Mesenchymal stem cell (in vitro differentiated cells and primary cell): ENCODE measurements around the gene STMN3.
"Not testable (repeated sequence)": the region's sequence is repeated elsewhere in the genome, so short reads cannot be mapped to it uniquely, and the experiment has no call there.

Experiments used
- DNase-seq: peaks from one replicate; pipeline ENCODE4 v3.0.0-alpha.2; 2013
- H2AFZ ChIP-seq: one replicate; pipeline ENCODE4 v1.6.1; 2013; ENCODE audit warnings: low read depth, mild to moderate bottlenecking, control low read depth, inconsistent platforms, low read length, moderate library complexity
- H2AK5ac ChIP-seq: 2 replicates; pipeline ENCODE4 v1.6.1; 2013; ENCODE audit warnings: low read length, moderate library complexity, mild to moderate bottlenecking, inconsistent platforms; ENCODE audit not compliant: severe bottlenecking
- H2BK120ac ChIP-seq: one replicate; pipeline ENCODE4 v1.6.1; 2013; ENCODE audit warnings: low read depth, mild to moderate bottlenecking, inconsistent platforms, low read length, moderate library complexity
- H2BK12ac ChIP-seq, 2 experiments: one replicate each; pipeline ENCODE4 v1.6.1; 2013; ENCODE audit warnings: inconsistent platforms in 2 of 2, low read length in 2 of 2, mild to moderate bottlenecking in 2 of 2, moderate library complexity in 2 of 2, control low read depth in 1 of 2
- H2BK15ac ChIP-seq: one replicate; pipeline ENCODE4 v1.6.1; 2013; ENCODE audit warnings: mild to moderate bottlenecking, low read depth, inconsistent platforms; ENCODE audit not compliant: poor library complexity, severe bottlenecking
- H2BK5ac ChIP-seq: 2 replicates; pipeline ENCODE4 v1.6.1; 2013; ENCODE audit warnings: low read depth, mild to moderate bottlenecking, low read length, control low read depth, inconsistent platforms; ENCODE audit not compliant: poor library complexity, severe bottlenecking
- H3K14ac ChIP-seq, 2 experiments: one replicate each; pipeline ENCODE4 v1.6.1; 2013; ENCODE audit warnings: inconsistent platforms in 2 of 2, low read length in 2 of 2, control low read depth in 1 of 2, mild to moderate bottlenecking in 1 of 2, moderate library complexity in 1 of 2
- H3K18ac ChIP-seq, 2 experiments: one replicate each; pipeline ENCODE4 v1.6.1; 2013; ENCODE audit warnings: inconsistent platforms in 2 of 2, low read length in 2 of 2, control low read depth in 1 of 2, low read depth in 1 of 2, mild to moderate bottlenecking in 1 of 2
- H3K23ac ChIP-seq, 2 experiments: one replicate each; pipeline ENCODE4 v1.6.1; 2013; ENCODE audit warnings: inconsistent platforms in 2 of 2, low read length in 2 of 2, mild to moderate bottlenecking in 2 of 2, moderate library complexity in 2 of 2, control low read depth in 1 of 2
- H3K27ac ChIP-seq: 2 replicates; pipeline ENCODE4 v1.5.1; 2013; ENCODE audit warnings: mild to moderate bottlenecking, moderate library complexity, low read length, control low read depth, inconsistent platforms; ENCODE audit not compliant: poor library complexity, severe bottlenecking
- H3K27me3 ChIP-seq, 2 experiments: 2 replicates each; pipeline versions ENCODE4 v1.6.1 to v1.7.0; 2013; ENCODE audit warnings: low read length in 2 of 2, mild to moderate bottlenecking in 2 of 2, moderate library complexity in 2 of 2, control low read depth in 1 of 2, inconsistent platforms in 1 of 2; ENCODE audit not compliant: control insufficient read depth in 1 of 2, insufficient read depth in 1 of 2
- H3K36me3 ChIP-seq, 2 experiments: 2 replicates each; pipeline versions ENCODE4 v1.6.1 to v1.7.0; 2013; ENCODE audit warnings: low read length in 2 of 2, control low read depth in 1 of 2, inconsistent platforms in 1 of 2, low read depth in 1 of 2, mild to moderate bottlenecking in 1 of 2; ENCODE audit not compliant: insufficient read depth in 2 of 2, control insufficient read depth in 1 of 2
- H3K4ac ChIP-seq, 2 experiments: one replicate each; pipeline ENCODE4 v1.6.1; 2013; ENCODE audit warnings: inconsistent platforms in 2 of 2, low read length in 2 of 2, mild to moderate bottlenecking in 2 of 2, moderate library complexity in 2 of 2, control low read depth in 1 of 2, low read depth in 1 of 2
- H3K4me1 ChIP-seq: 2 replicates; pipeline ENCODE4 v1.6.1; 2013; ENCODE audit warnings: low read depth, low read length, control low read depth; ENCODE audit not compliant: control insufficient read depth, insufficient read depth
- H3K4me2 ChIP-seq: 2 replicates; pipeline ENCODE4 v1.6.1; 2013; ENCODE audit warnings: low read length, mild to moderate bottlenecking, inconsistent platforms; ENCODE audit not compliant: poor library complexity, severe bottlenecking
- H3K4me3 ChIP-seq, 2 experiments: 2 replicates each; pipeline versions ENCODE4 v1.5.1 to v1.7.0; 2013; ENCODE audit warnings: low read length in 2 of 2, mild to moderate bottlenecking in 2 of 2, control low read depth in 1 of 2, low read depth in 1 of 2; ENCODE audit not compliant: insufficient read depth in 1 of 2
- H3K79me1 ChIP-seq: replicated peaks from 2 replicates; pipeline ENCODE4 v1.6.1; 2013; ENCODE audit warnings: mild to moderate bottlenecking, control low read depth, low read length, inconsistent platforms; ENCODE audit not compliant: poor library complexity, severe bottlenecking
- H3K9ac ChIP-seq: 2 replicates; pipeline ENCODE4 v1.7.0; 2013; ENCODE audit warnings: mild to moderate bottlenecking, low read length, moderate library complexity
- H3K9me3 ChIP-seq: 2 replicates; pipeline ENCODE4 v1.7.0; 2013; ENCODE audit warnings: mild to moderate bottlenecking, low read length; ENCODE audit not compliant: control insufficient read depth
- H4K8ac ChIP-seq: one replicate; pipeline ENCODE4 v1.6.1; 2013; ENCODE audit warnings: inconsistent platforms, mild to moderate bottlenecking, low read length, moderate library complexity
- H4K91ac ChIP-seq: one replicate; pipeline ENCODE4 v1.6.1; 2013; ENCODE audit warnings: mild to moderate bottlenecking, low read length, inconsistent platforms
- WGBS: methylation state at CpG from one replicate; pipeline ENCODE4 v1.1.7; 2013; ENCODE audit warnings: mixed read lengths; 5-methylcytosine and 5-hydroxymethylcytosine counted together

Gene STMN3

GRCh38 chr20:63671695-63672094, 18.5 kb upstream of the STMN3 start:
- not testable (repeated sequence) for H2AK5ac ChIP-seq, DNase-seq, H3K4me3 ChIP-seq, H3K27me3 ChIP-seq, H2BK120ac ChIP-seq, H3K79me1 ChIP-seq, H3K23ac ChIP-seq, H2BK5ac ChIP-seq, H3K4me1 ChIP-seq, H3K4ac ChIP-seq, H3K27ac ChIP-seq, H3K9me3 ChIP-seq, H2AFZ ChIP-seq, H3K4me2 ChIP-seq, H3K14ac ChIP-seq, H3K18ac ChIP-seq, H4K91ac ChIP-seq, H4K8ac ChIP-seq, H2BK15ac ChIP-seq, H2BK12ac ChIP-seq, H3K9ac ChIP-seq
- WGBS = 97% methylated on average over 9 of the region's 12 CpGs
- peaks cover 69 to 70% of the 10 kb centered on the region in 2 experiments for H3K36me3 ChIP-seq

DNA sequence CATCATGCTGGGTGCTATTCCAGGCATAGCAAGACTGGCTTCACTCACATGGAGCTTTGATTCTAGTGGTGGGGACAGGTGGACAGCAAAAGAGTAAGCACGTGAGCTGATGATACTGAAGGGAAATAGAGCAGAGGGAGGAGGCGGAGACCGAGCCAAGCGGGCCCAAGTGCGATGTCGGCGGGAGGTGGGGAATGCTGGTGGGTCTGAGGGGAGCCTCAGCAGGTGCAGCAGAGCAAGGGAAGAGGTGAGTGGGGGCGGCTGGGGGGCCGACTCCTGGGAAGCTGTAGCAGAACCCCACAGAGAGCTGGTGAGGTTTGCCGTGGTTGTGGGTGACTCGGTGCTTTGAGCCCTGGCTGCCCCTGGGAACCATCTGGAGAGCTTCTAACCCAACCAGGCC, 15.1 kb upstream of the STMN3 start:
- no peak overlapping the region for H2BK120ac ChIP-seq

DNA sequence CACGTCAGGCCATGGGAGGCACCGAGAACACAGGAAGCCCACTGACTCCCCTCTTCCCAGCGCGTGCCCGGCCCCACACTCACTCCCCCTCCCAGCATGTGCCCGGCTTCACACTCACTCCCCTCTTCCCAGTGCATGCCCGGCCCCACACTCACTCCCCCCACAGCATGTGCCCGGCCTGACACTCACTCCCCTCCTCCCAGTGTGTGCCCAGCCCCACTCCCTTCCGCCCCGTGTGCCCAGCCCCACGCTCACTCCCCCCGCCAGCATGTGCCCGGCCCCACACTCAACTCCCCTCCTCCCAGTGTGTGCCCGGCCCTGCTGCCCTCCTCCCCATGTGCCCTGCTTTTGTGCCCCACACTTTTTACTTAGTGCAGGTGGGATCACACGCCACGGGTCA, 14.6 kb upstream of the STMN3 start:
- Histone ChIP-seq H3K4me3 (no peak overlapping the region), H2AK5ac (no peak overlapping the region), H3K4me2 (no peak overlapping the region), H3K9ac (no peak overlapping the region), H3K27me3 (no peaks in the 10 kb centered on the region), H3K9me3 (no peaks in the 10 kb centered on the region), H3K4ac (no peak overlapping the region), H4K91ac (no peak overlapping the region), H2BK5ac (no peak overlapping the region), H4K8ac (no peak overlapping the region), H3K36me3 (peaks cover 67 to 78% of the 10 kb centered on the region in 2 experiments), H3K4me1 (peaks cover 1% of the 10 kb centered on the region), H3K27ac (no peak overlapping the region), H3K23ac (no peak overlapping the region), H2BK12ac (no peak overlapping the region), H3K18ac (no peak overlapping the region), H2BK120ac (no peak overlapping the region), H2AFZ (no peak overlapping the region), H3K14ac (no peak overlapping the region), H3K79me1 (peaks cover 34% of the 10 kb centered on the region), H2BK15ac (no peak overlapping the region)
- 99% methylated on average over 16 of the region's 16 CpGs for WGBS
- no peak for DNase-seq

More for the DNA sequence above, 15.1 kb upstream of the STMN3 start:
- H3K79me1 ChIP-seq = peaks cover 29% of the 10 kb centered on the region
- peaks cover 63 to 74% of the 10 kb centered on the region in 2 experiments for H3K36me3 ChIP-seq
- H2AK5ac ChIP-seq = no peak overlapping the region
- no peak overlapping the region for H2AFZ ChIP-seq
- H3K14ac ChIP-seq = no peak overlapping the region
- no peak overlapping the region for H2BK5ac ChIP-seq
- H3K9ac ChIP-seq = no peak overlapping the region
- H2BK15ac ChIP-seq = no peak overlapping the region
- H2BK12ac ChIP-seq = no peak overlapping the region
- H3K4me3 ChIP-seq = no peak overlapping the region
- no peak for DNase-seq
- no peak overlapping the region for H4K91ac ChIP-seq
- H3K9me3 ChIP-seq = no peaks in the 10 kb centered on the region
- no peak overlapping the region for H3K18ac ChIP-seq
- H3K4me2 ChIP-seq = no peak overlapping the region
- over 99% methylated on average over 11 of the region's 11 CpGs for WGBS
- no peaks in the 10 kb centered on the region for H3K27me3 ChIP-seq
- peaks cover 1% of the 10 kb centered on the region for H3K4me1 ChIP-seq
- H3K4ac ChIP-seq = no peak overlapping the region
- no peak overlapping the region for H4K8ac ChIP-seq
- H3K23ac ChIP-seq = no peak overlapping the region
- no peak overlapping the region for H3K27ac ChIP-seq

DNA sequence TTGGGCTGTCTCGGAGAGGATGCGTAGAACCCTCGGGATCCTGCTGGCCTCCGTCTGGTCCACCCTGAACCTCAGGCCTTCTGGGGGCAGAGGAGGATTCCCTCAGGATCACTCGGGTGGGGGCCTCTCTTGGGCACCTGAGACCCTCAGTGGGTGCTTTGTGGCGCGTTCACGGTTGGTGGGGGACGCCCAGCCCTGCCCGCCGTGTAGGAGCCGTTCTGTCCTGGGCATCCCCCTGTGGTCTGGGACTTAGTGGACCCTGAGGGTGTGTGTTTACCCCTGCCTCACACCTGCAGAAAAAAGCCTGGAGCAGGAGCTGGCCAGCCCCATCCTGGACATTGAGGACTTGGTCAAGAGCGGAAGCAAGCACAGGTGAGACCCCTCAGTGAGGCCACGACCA, 12.5 kb upstream of the STMN3 start:
- no peak overlapping the region for H3K23ac ChIP-seq
- no peaks in the 10 kb centered on the region for H3K4me1 ChIP-seq
- no peak overlapping the region for H4K91ac ChIP-seq
- DNase-seq = no peak
- peaks cover 76 to 84% of the 10 kb centered on the region in 2 experiments for H3K36me3 ChIP-seq
- no peak overlapping the region for H2BK15ac ChIP-seq
- no peak overlapping the region for H3K18ac ChIP-seq
- H3K79me1 ChIP-seq = peaks cover 53% of the 10 kb centered on the region
- H2BK5ac ChIP-seq = no peak overlapping the region
- H3K9me3 ChIP-seq = no peaks in the 10 kb centered on the region
- H2BK12ac ChIP-seq = no peak overlapping the region
- no peak overlapping the region for H2AK5ac ChIP-seq
- H3K27ac ChIP-seq = no peak overlapping the region
- no peak overlapping the region for H3K4me3 ChIP-seq
- H2AFZ ChIP-seq = no peak overlapping the region
- H4K8ac ChIP-seq = no peak overlapping the region
- no peaks in the 10 kb centered on the region for H3K27me3 ChIP-seq
- H3K9ac ChIP-seq = no peak overlapping the region
- H2BK120ac ChIP-seq = no peak overlapping the region
- no peak overlapping the region for H3K14ac ChIP-seq
- 97% methylated on average over 14 of the region's 14 CpGs for WGBS
- no peak overlapping the region for H3K4ac ChIP-seq
- no peak overlapping the region for H3K4me2 ChIP-seq
